ENCODE measurements around the gene TMA7. TPM values are rescaled to one million over a fixed set of nuclear protein-coding genes. Genes with fewer than 3 reads are reported as not detected.

TMA7 gene
- total RNA-seq, 2 experiments from 2014 or later: 250 to 313 TPM

DNA sequence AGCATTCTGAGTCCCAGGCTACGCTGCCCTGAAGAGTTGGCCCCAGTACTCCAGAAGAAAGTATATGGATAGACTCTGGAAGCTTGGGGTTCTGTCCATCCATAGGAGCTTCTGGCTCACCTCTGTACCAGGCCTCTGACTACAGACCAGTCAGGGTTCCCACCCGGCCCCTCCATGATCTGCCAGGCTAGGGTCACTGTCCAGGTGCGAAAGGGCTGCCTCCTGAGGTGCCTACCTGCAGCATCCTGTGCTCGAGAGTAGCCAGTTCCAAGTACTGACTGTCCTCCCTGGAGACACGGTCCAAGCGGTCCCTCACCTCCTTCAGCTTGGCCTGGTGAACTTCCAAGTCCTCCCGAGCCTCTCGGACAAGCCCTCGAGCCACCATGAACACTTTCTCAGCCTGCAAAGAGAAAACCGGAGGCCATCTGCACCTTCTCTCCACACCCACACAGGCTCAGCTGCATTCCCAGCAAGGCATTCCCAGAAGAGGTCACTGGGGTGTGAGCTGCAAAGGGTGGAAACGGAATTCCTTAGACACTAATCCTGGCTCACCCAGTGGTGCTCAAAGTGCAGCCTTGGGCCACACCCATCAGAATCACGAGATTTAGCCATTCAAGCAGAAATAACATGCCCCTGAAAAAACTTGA, 6.5 kb upstream of the TMA7 start:
- H3K4me2 ChIP-seq (ENCODE audit: low read length): no peak overlapping the region
- DNase-seq (ENCODE audit: low spot score): no peak
- H3K4me1 ChIP-seq (ENCODE audit: insufficient read depth, low read length, poor library complexity, severe bottlenecking): peaks cover 45% of the 10 kb centered on the region
- no peak overlapping the region for H2AFZ ChIP-seq (ENCODE audit: low read length)
- TF ChIP-seq, protein P1, sequence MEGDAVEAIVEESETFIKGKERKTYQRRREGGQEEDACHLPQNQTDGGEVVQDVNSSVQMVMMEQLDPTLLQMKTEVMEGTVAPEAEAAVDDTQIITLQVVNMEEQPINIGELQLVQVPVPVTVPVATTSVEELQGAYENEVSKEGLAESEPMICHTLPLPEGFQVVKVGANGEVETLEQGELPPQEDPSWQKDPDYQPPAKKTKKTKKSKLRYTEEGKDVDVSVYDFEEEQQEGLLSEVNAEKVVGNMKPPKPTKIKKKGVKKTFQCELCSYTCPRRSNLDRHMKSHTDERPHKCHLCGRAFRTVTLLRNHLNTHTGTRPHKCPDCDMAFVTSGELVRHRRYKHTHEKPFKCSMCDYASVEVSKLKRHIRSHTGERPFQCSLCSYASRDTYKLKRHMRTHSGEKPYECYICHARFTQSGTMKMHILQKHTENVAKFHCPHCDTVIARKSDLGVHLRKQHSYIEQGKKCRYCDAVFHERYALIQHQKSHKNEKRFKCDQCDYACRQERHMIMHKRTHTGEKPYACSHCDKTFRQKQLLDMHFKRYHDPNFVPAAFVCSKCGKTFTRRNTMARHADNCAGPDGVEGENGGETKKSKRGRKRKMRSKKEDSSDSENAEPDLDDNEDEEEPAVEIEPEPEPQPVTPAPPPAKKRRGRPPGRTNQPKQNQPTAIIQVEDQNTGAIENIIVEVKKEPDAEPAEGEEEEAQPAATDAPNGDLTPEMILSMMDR (conservative IDR thresholded peaks at IDR 0.05; ENCODE audit: low read length): no peak
- TF ChIP-seq EZH2phosphoT487 (IDR thresholded peaks at IDR 0.05; ENCODE audit: borderline replicate concordance, low read depth, low read length): no peak
- no TSS peak for BruUV-seq (replicated peaks)
- ChIA-PET POLR2A (interaction anchor here (1.2 to 1.4 kb wide), 2 partner anchors 13 to 14 kb away, joined by 3 read pairs; partner anchors contain the start of gene ATRIP), CTCF (ENCODE audit: unreplicated experiment) (interaction anchor here (1.2 kb wide), 1 partner anchor 33 kb away, joined by 6 read pairs; no protein-coding TSS in a partner anchor)
- no peaks in the 10 kb centered on the region for H3K79me2 ChIP-seq (ENCODE audit: insufficient read depth, low read depth, low read length)
- H3K9me2 ChIP-seq (ENCODE audit: insufficient read depth, low read length): no peaks in the 10 kb centered on the region
- H4K20me1 ChIP-seq (ENCODE audit: insufficient read depth, low read length): peaks cover 7% of the 10 kb centered on the region; the same call in 1 of the 2 replicates
- H3K36me3 ChIP-seq (ENCODE audit: insufficient read depth, low read length): peaks cover 38% of the 10 kb centered on the region; the same call in 1 of the 2 replicates
- H3K9me3 ChIP-seq (ENCODE audit: low read length): no peaks in the 10 kb centered on the region
- intact Hi-C loops (cut with micrococcal nuclease; ENCODE audit: unreplicated experiment): loop anchor here (10.0 kb wide), 1 partner anchor 129 kb away; the partner anchor contains the start of gene NME6
- no peak overlapping the region for H3K27ac ChIP-seq (ENCODE audit: low read depth, low read length, poor library complexity, severe bottlenecking)
- no peak overlapping the region for H3K4me3 ChIP-seq (ENCODE audit: low read depth, low read length, poor library complexity, severe bottlenecking)

DNA sequence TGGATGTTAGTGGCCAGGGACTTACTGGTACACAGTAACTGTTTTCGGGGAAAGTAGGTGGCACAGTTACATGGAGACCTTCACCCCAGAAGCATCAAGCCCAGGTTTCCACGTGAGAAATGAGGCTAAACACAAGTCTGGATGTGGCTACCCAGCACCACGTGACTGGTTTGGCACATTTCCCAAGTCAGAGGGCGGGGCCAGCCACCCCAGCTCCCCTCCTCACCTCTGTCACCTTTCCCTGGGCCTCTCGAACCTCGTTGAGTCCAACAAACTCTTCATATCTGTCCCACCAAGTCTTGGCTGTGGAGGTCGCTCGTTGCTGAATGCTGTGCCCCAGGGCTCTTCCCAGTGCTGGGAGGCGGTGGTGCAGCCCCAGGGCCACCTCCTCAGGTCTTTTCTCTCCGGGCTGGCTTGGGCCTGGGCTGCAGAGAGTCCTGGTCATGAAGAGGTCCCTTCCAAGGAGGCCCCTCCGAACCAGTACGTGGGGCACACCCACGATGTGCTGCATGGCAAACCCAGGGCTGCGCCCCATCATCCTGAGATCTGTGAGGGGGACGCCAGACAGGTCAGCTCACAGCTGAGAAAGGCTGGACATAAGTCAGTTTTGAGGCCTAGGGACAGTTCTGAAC, 5.3 kb upstream of the TMA7 start:
- Histone ChIP-seq H3K4me2 (ENCODE audit: low read length) (no peak overlapping the region), H3K27ac (ENCODE audit: low read depth, low read length, poor library complexity, severe bottlenecking) (no peak overlapping the region), H3K9me2 (ENCODE audit: insufficient read depth, low read length) (no peaks in the 10 kb centered on the region), H4K20me1 (ENCODE audit: insufficient read depth, low read length) (peaks cover 7% of the 10 kb centered on the region; the same call in 1 of the 2 replicates), H3K4me3 (ENCODE audit: low read depth, low read length, poor library complexity, severe bottlenecking) (no peak overlapping the region), H3K4me1 (ENCODE audit: insufficient read depth, low read length, poor library complexity, severe bottlenecking) (peaks cover 51% of the 10 kb centered on the region), H3K36me3 (ENCODE audit: insufficient read depth, low read length) (peaks cover 38% of the 10 kb centered on the region; the same call in 1 of the 2 replicates), H2AFZ (ENCODE audit: low read length) (no peak overlapping the region), H3K79me2 (ENCODE audit: insufficient read depth, low read depth, low read length) (peaks cover 10% of the 10 kb centered on the region), H3K9me3 (ENCODE audit: low read length) (no peaks in the 10 kb centered on the region)
- intact Hi-C loops (cut with micrococcal nuclease; ENCODE audit: unreplicated experiment): loop anchor here (10.0 kb wide), 1 partner anchor 130 kb away; the partner anchor contains the start of gene NME6
- no TSS peak for BruUV-seq (replicated peaks)
- no peak for DNase-seq (ENCODE audit: low spot score)
- POLR2A ChIA-PET: interaction anchor here (1.2 kb wide), 1 partner anchor 11 kb away, joined by 3 read pairs; the partner anchor contains the start of gene ATRIP
- CTCF ChIA-PET (ENCODE audit: unreplicated experiment): interaction anchor here (1.2 kb wide), 1 partner anchor 34 kb away, joined by 6 read pairs; no protein-coding TSS in a partner anchor
- TF ChIP-seq, protein P1 (conservative IDR thresholded peaks at IDR 0.05; ENCODE audit: low read length): no peak
- TF ChIP-seq EZH2phosphoT487 (IDR thresholded peaks at IDR 0.05; ENCODE audit: borderline replicate concordance, low read depth, low read length): no peak
